Panc1 (cell line): Measurements from ENCODE around the gene WSCD1. TPM values are rescaled to one million over a fixed set of nuclear protein-coding genes. Genes with fewer than 3 reads are reported as not detected.
A peak's percentile ranks its signal among the peaks of the same experiment; 100 is the strongest.

Experiments
- ATAC-seq: fragments of 200-7000 bp; cut with Tn5 transposase; 2 replicates; pipeline ENCODE4 v1.9.1; 2020; ENCODE audit warnings: mild to moderate bottlenecking, moderate library complexity
- BruUV-seq: library from RNA; stranded (reverse); fragments of 400-500 nt; replicated peaks from 2 replicates; lab custom pipeline; 2021; lab: Mats Ljungman, UMichigan
- CTCF ChIA-PET: fragments of 300-600 bp; sonication (Branson Sonifier 250); formaldehyde crosslinking; loops from one replicate; lab custom pipeline; 2022; ENCODE audit warnings: antibody characterized with exemption; lab: Charles Lee
- POLR2A ChIA-PET: fragments of 300-600 bp; sonication (Branson Sonifier 250); formaldehyde crosslinking; loops from one replicate; lab custom pipeline; 2022; ENCODE audit warnings: antibody characterized with exemption; lab: Charles Lee
- DNase-seq: peaks from one replicate; pipeline ENCODE4 v3.0.0-alpha.2; 2010; ENCODE audit warnings: low read depth, low spot score
- H3K27ac ChIP-seq: 2 replicates; pipeline ENCODE4 v1.5.1; 2011; ENCODE audit warnings: mild to moderate bottlenecking, low read length, inconsistent platforms
- H3K27me3 ChIP-seq: fragments of 200-500 bp; sonication (Bioruptor generic); 2 replicates; pipeline ENCODE4 v1.6.0; 2014; ENCODE audit warnings: low read length, inconsistent platforms; ENCODE audit not compliant: control insufficient read depth, insufficient read depth
- H3K36me3 ChIP-seq: fragments of 200-500 bp; sonication (Bioruptor generic); 2 replicates; pipeline ENCODE4 v1.5.1; 2014; ENCODE audit warnings: inconsistent platforms, mild to moderate bottlenecking, low read length, moderate library complexity; ENCODE audit not compliant: control insufficient read depth, insufficient read depth
- H3K4me1 ChIP-seq: 2 replicates; pipeline ENCODE4 v1.5.1; 2011; ENCODE audit warnings: inconsistent platforms, mild to moderate bottlenecking, low read length, moderate library complexity; ENCODE audit not compliant: control insufficient read depth, insufficient read depth
- H3K4me3 ChIP-seq, 2 experiments: 2 replicates each; pipeline ENCODE4 v1.5.1; 2011 to 2012; ENCODE audit warnings: low read depth in 2 of 2, low read length in 2 of 2, mild to moderate bottlenecking in 2 of 2, inconsistent platforms in 1 of 2, moderate library complexity in 1 of 2
- H3K9me3 ChIP-seq: fragments of 200-500 bp; sonication (Bioruptor generic); 2 replicates; pipeline ENCODE4 v1.5.1; 2014; ENCODE audit warnings: low read depth, mild to moderate bottlenecking, inconsistent platforms, low read length, moderate library complexity; ENCODE audit not compliant: control insufficient read depth, insufficient read depth
- CTCF ChIP-seq: fragments of 450-650 bp; IDR thresholded peaks from 2 replicates; pipeline ENCODE4 v1.5.1; 2017; ENCODE audit warnings: mild to moderate bottlenecking
- POLR2AphosphoS5 ChIP-seq: IDR thresholded peaks from 2 replicates; pipeline ENCODE4 v1.6.1; 2012; ENCODE audit warnings: mild to moderate bottlenecking, low read depth, low read length, moderate library complexity
- REST ChIP-seq, 2 experiments: IDR thresholded peaks; 2 replicates each; pipeline ENCODE4 v1.6.1; 2011 to 2012; ENCODE audit warnings: low read depth in 2 of 2, control low read depth in 1 of 2, low read length in 1 of 2, mild to moderate bottlenecking in 1 of 2, moderate library complexity in 1 of 2; ENCODE audit not compliant: insufficient read depth in 1 of 2
- SIN3A ChIP-seq: IDR thresholded peaks from 2 replicates; pipeline ENCODE4 v1.6.1; 2012; ENCODE audit warnings: low read depth, mild to moderate bottlenecking, low read length, moderate library complexity, borderline replicate concordance; ENCODE audit not compliant: insufficient read depth
- TCF7L2 ChIP-seq: IDR thresholded peaks from 2 replicates; pipeline ENCODE4 v1.6.1; 2011; ENCODE audit warnings: mild to moderate bottlenecking, low read depth, low read length, inconsistent platforms
- in situ Hi-C: cut with HindIII; loops from 2 replicates; pipeline ENCODE4 v1.10.0; 2016; ENCODE audit warnings: low sequenced_read_pairs, low pct_unique_long_range_greater_than_20kb
- intact Hi-C: fragments of 100-400 bp; cut with micrococcal nuclease; formaldehyde crosslinking; loops from one replicate; pipeline ENCODE4 v1.10.0; 2022; ENCODE audit not compliant: unreplicated experiment
- total RNA-seq: library from RNA; stranded (reverse); gene quantifications from one replicate; pipeline ENCODE4 v1.2.1, GENCODE V29; 2021; ENCODE audit not compliant: unreplicated experiment

WSCD1 gene
- total RNA-seq, 1 experiment from 2014 or later: 0.74 TPM

- intact Hi-C loops: no loop called here
- in situ Hi-C loops: no loop called here
- ChIA-PET POLR2A (no interaction called here), CTCF (no interaction called here)
- peak; percentile 24 for DNase-seq
- BruUV-seq: no TSS peak
- no peak for ATAC-seq
- Histone ChIP-seq H3K36me3 (no peaks in the 10 kb centered on the region), H3K27ac (no peak overlapping the region), H3K9me3 (no peaks in the 10 kb centered on the region), H3K4me1 (no peaks in the 10 kb centered on the region), H3K4me3 (no peak overlapping the region), H3K27me3 (peaks cover 4% of the 10 kb centered on the region; the same call in 1 of the 2 replicates)
- TF ChIP-seq TCF7L2: no peak
- no peak for TF ChIP-seq REST (IDR thresholded peaks at IDR 0.05; ENCODE audit: insufficient read depth in 1 of 2, low read depth in 2 of 2, low read length in 1 of 2)
- TF ChIP-seq POLR2AphosphoS5: no peak
- no peak for TF ChIP-seq SIN3A
- no peak for TF ChIP-seq CTCF
Measured at GRCh38 chr17:6061290-6061689, 8.9 kb upstream of the WSCD1 start.

- POLR2A ChIA-PET: no interaction called here
- in situ Hi-C loops: no loop called here
- CTCF ChIA-PET: no interaction called here
- Histone ChIP-seq H3K27ac (no peak overlapping the region), H3K4me1 (no peaks in the 10 kb centered on the region), H3K27me3 (peaks cover 6% of the 10 kb centered on the region; the same call in 1 of the 2 replicates), H3K36me3 (no peaks in the 10 kb centered on the region), H3K4me3 (no peak overlapping the region), H3K9me3 (no peaks in the 10 kb centered on the region)
- no peak for DNase-seq
- intact Hi-C loops: no loop called here
- no TSS peak for BruUV-seq
- TF ChIP-seq SIN3A: no peak
- TF ChIP-seq POLR2AphosphoS5: no peak
- no peak for TF ChIP-seq REST (IDR thresholded peaks at IDR 0.05; ENCODE audit: insufficient read depth in 1 of 2, low read depth in 2 of 2, low read length in 1 of 2)
- TF ChIP-seq TCF7L2: no peak
- no peak for TF ChIP-seq CTCF
- ATAC-seq: no peak
Measured at GRCh38 chr17:6064868-6065267, 5.3 kb upstream of the WSCD1 start.
